ENCODE results near the gene CAMK4.

CAMK4 gene

DNA sequence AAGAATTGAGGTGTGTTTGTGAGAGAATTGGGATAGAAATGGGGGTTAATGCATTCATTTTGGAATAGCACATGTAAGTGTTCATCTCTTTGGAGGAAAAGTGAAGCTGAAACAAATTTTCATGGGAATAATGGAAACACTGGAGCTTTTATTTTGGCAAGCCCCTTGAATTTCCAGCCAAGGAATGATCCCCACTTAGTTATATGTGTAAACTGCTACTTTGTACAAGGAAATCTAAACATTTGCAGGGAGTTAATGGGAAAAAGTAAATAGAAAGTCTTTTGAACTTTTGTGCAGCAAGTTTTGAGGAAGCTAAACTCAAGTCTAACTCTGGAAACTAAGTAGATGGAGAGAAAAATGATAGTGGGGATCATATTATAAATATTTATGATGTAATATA, 44.1 kb downstream of the CAMK4 start:
- no peak for DNase-seq (ENCODE audit: insufficient read length, low spot score)
- FAIRE-seq: no peak
- no peak for TF ChIP-seq TAF1 (IDR thresholded peaks at IDR 0.05; ENCODE audit: low read depth, low read length)
- no peak for TF ChIP-seq POLR2AphosphoS5 (IDR thresholded peaks at IDR 0.05; ENCODE audit: low read depth, low read length)
- TF ChIP-seq SPI1 (IDR thresholded peaks at IDR 0.05; ENCODE audit: low read depth, low read length): no peak
- no peak for TF ChIP-seq POU2F2 (IDR thresholded peaks at IDR 0.05; ENCODE audit: low read depth, low read length)
- no peak for TF ChIP-seq POLR2A (IDR thresholded peaks at IDR 0.05; ENCODE audit: low read depth, low read length)
- TF ChIP-seq PAX5 (IDR thresholded peaks at IDR 0.05; ENCODE audit: insufficient read depth, low read length, severe bottlenecking): no peak

DNA sequence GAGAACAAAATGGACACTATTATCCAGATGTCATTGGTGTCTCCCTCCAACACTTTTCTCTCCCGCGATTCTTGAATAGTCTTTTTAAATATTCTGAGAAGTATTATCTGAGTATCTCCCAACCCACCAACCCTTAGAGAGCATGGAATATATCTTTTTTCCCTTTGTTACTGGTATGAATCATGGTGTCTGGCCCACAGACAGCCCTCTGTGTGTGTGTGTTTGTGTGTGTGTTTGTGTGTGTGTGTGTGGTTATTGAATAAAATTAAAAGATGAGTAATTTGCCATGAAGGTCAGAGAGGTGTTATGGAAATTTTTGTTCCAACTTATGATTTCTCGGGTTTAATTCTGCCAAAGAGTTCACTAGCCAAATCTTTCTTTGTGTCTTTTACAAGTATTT, 47.7 kb downstream of the CAMK4 start:
- no peak for FAIRE-seq
- DNase-seq (ENCODE audit: insufficient read length, low spot score): no peak
- TF ChIP-seq PAX5 (IDR thresholded peaks at IDR 0.05; ENCODE audit: insufficient read depth, low read length, severe bottlenecking) (no peak), SPI1 (IDR thresholded peaks at IDR 0.05; ENCODE audit: low read depth, low read length) (no peak), POLR2A (IDR thresholded peaks at IDR 0.05; ENCODE audit: low read depth, low read length) (no peak), TAF1 (IDR thresholded peaks at IDR 0.05; ENCODE audit: low read depth, low read length) (no peak), POLR2AphosphoS5 (IDR thresholded peaks at IDR 0.05; ENCODE audit: low read depth, low read length) (no peak), POU2F2 (IDR thresholded peaks at IDR 0.05; ENCODE audit: low read depth, low read length) (no peak)

- DNase-seq (ENCODE audit: insufficient read length, low spot score): no peak
- no peak for TF ChIP-seq TAF1 (IDR thresholded peaks at IDR 0.05; ENCODE audit: low read depth, low read length)
- no peak for TF ChIP-seq PAX5 (IDR thresholded peaks at IDR 0.05; ENCODE audit: insufficient read depth, low read length, severe bottlenecking)
- no peak for TF ChIP-seq POU2F2 (IDR thresholded peaks at IDR 0.05; ENCODE audit: low read depth, low read length)
- no peak for TF ChIP-seq POLR2A (IDR thresholded peaks at IDR 0.05; ENCODE audit: low read depth, low read length)
- TF ChIP-seq POLR2AphosphoS5 (IDR thresholded peaks at IDR 0.05; ENCODE audit: low read depth, low read length): no peak
- TF ChIP-seq SPI1 (IDR thresholded peaks at IDR 0.05; ENCODE audit: low read depth, low read length): no peak
- no peak for FAIRE-seq
Observed at GRCh38 chr5:111277061-111277460, 52.9 kb downstream of the CAMK4 start.

DNA sequence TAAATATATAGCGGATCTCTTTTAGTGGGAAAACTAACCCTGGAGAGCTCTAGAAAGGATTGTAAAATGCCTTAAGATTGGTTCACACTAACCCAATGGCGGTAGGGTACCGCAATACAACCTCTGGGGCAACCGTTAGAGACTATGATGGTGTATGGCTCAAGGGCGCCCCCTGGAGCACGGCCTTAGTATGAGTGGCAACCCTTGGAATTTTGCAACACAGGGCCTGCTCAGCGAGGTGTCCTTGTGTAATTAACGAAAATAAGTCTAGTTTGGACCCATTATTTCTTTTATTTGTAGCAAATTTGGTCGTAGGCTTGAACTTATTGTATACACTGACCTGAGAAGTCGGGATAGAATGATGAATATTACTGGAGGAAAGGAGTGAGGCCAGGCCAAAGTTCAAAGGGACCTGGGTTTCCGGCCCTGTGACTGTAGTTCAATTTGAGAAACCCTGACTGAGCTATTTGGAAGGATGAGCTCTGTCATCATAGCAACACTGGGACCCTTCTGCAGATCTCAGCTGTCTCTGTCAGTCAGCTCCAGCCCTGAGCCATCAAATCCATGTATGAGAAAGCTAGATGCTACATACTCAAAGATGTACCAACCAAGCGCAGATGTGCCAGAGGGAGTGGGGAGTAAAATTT, 54.8 kb downstream of the CAMK4 start:
- TF ChIP-seq SPI1 (IDR thresholded peaks at IDR 0.05; ENCODE audit: low read depth, low read length): no peak
- no peak for TF ChIP-seq POLR2AphosphoS5 (IDR thresholded peaks at IDR 0.05; ENCODE audit: low read depth, low read length)
- no peak for TF ChIP-seq TAF1 (IDR thresholded peaks at IDR 0.05; ENCODE audit: low read depth, low read length)
- no peak for TF ChIP-seq PAX5 (IDR thresholded peaks at IDR 0.05; ENCODE audit: insufficient read depth, low read length, severe bottlenecking)
- no peak for TF ChIP-seq POLR2A (IDR thresholded peaks at IDR 0.05; ENCODE audit: low read depth, low read length)
- no peak for TF ChIP-seq POU2F2 (IDR thresholded peaks at IDR 0.05; ENCODE audit: low read depth, low read length)
- DNase-seq (ENCODE audit: insufficient read length, low spot score) (no peak), FAIRE-seq (peak; percentile 66)

GRCh38 chr5:111280282-111280951, 56.2 kb downstream of the CAMK4 start:
- DNase-seq (ENCODE audit: insufficient read length, low spot score): no peak
- FAIRE-seq: peak; percentile 33
- TF ChIP-seq POU2F2 (IDR thresholded peaks at IDR 0.05; ENCODE audit: low read depth, low read length) (no peak), SPI1 (IDR thresholded peaks at IDR 0.05; ENCODE audit: low read depth, low read length) (no peak), PAX5 (IDR thresholded peaks at IDR 0.05; ENCODE audit: insufficient read depth, low read length, severe bottlenecking) (no peak), POLR2A (IDR thresholded peaks at IDR 0.05; ENCODE audit: low read depth, low read length) (no peak), TAF1 (IDR thresholded peaks at IDR 0.05; ENCODE audit: low read depth, low read length) (no peak), POLR2AphosphoS5 (IDR thresholded peaks at IDR 0.05; ENCODE audit: low read depth, low read length) (no peak)

- TF ChIP-seq PAX5 (IDR thresholded peaks at IDR 0.05; ENCODE audit: insufficient read depth, low read length, severe bottlenecking) (no peak), POLR2AphosphoS5 (IDR thresholded peaks at IDR 0.05; ENCODE audit: low read depth, low read length) (no peak), POLR2A (IDR thresholded peaks at IDR 0.05; ENCODE audit: low read depth, low read length) (no peak), SPI1 (IDR thresholded peaks at IDR 0.05; ENCODE audit: low read depth, low read length) (no peak), POU2F2 (IDR thresholded peaks at IDR 0.05; ENCODE audit: low read depth, low read length) (no peak), TAF1 (IDR thresholded peaks at IDR 0.05; ENCODE audit: low read depth, low read length) (no peak)
- DNase-seq (ENCODE audit: insufficient read length, low spot score) (no peak), FAIRE-seq (peak; percentile 76)
Observed at GRCh38 chr5:111282798-111283197, 58.6 kb downstream of the CAMK4 start.

DNA sequence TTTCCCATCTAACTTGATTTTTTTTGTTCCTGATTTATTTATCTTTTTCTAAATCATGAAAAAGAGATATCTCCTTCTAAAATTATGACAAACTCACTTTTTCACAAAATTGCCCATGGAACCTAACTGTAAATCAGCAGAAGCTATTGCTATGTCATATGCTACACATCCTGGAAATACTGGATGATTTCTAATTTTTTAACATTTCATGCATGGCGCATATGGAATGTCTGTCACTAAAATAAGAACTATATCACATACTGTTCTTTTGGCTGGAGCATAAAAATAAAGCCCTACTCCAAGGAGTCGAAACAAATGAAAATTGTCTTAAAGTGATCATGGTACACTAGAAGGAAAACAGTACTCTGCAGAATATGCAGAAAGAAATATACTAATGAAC, 60.6 kb downstream of the CAMK4 start:
- no peak for FAIRE-seq
- no peak for TF ChIP-seq POLR2AphosphoS5 (IDR thresholded peaks at IDR 0.05; ENCODE audit: low read depth, low read length)
- no peak for TF ChIP-seq POLR2A (IDR thresholded peaks at IDR 0.05; ENCODE audit: low read depth, low read length)
- TF ChIP-seq SPI1 (IDR thresholded peaks at IDR 0.05; ENCODE audit: low read depth, low read length): no peak
- no peak for TF ChIP-seq POU2F2 (IDR thresholded peaks at IDR 0.05; ENCODE audit: low read depth, low read length)
- TF ChIP-seq TAF1 (IDR thresholded peaks at IDR 0.05; ENCODE audit: low read depth, low read length): no peak
- TF ChIP-seq PAX5 (IDR thresholded peaks at IDR 0.05; ENCODE audit: insufficient read depth, low read length, severe bottlenecking): no peak
- no peak for DNase-seq (ENCODE audit: insufficient read length, low spot score)

DNA sequence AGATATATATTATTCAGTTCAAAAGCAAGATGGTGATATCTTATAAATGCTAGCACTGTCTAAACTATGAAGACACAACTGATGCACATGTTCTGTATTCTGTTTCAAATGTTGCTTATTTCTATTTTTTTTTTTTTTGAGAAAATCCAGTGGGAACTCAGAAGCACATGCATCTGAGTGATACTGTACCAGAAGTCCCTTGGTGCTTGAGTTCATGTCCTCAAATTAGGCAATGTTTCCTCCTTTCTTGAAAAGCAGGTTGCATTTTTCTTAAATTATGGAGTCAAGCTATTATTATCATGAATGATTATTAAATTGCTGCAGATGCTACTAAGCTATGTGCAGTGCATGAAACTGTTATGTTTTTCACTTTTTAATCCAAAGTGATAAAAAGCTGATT, 70.4 kb downstream of the CAMK4 start:
- DNase-seq (ENCODE audit: insufficient read length, low spot score) (no peak), FAIRE-seq (no peak)
- TF ChIP-seq TAF1 (IDR thresholded peaks at IDR 0.05; ENCODE audit: low read depth, low read length): no peak
- TF ChIP-seq POLR2AphosphoS5 (IDR thresholded peaks at IDR 0.05; ENCODE audit: low read depth, low read length): no peak
- TF ChIP-seq SPI1 (IDR thresholded peaks at IDR 0.05; ENCODE audit: low read depth, low read length): no peak
- no peak for TF ChIP-seq POLR2A (IDR thresholded peaks at IDR 0.05; ENCODE audit: low read depth, low read length)
- TF ChIP-seq POU2F2 (IDR thresholded peaks at IDR 0.05; ENCODE audit: low read depth, low read length): no peak
- no peak for TF ChIP-seq PAX5 (IDR thresholded peaks at IDR 0.05; ENCODE audit: insufficient read depth, low read length, severe bottlenecking)

GRCh38 chr5:111295649-111296048, 71.5 kb downstream of the CAMK4 start:
- TF ChIP-seq POLR2A (IDR thresholded peaks at IDR 0.05; ENCODE audit: low read depth, low read length) (no peak), PAX5 (IDR thresholded peaks at IDR 0.05; ENCODE audit: insufficient read depth, low read length, severe bottlenecking) (no peak), SPI1 (IDR thresholded peaks at IDR 0.05; ENCODE audit: low read depth, low read length) (no peak), TAF1 (IDR thresholded peaks at IDR 0.05; ENCODE audit: low read depth, low read length) (no peak), POU2F2 (IDR thresholded peaks at IDR 0.05; ENCODE audit: low read depth, low read length) (no peak), POLR2AphosphoS5 (IDR thresholded peaks at IDR 0.05; ENCODE audit: low read depth, low read length) (no peak)
- no peak for FAIRE-seq
- DNase-seq (ENCODE audit: insufficient read length, low spot score): no peak

All from GM12891 (cell line).